Peyer's patch (tissue), 4 donors: Measurements from ENCODE around the gene KCNG4.

Source experiments
- CTCF ChIP-seq, 6 experiments: fragments of 450-650 bp in 4 of 6; fragments of 200-600 bp in 2 of 6; sonication (generic) in 1 of 6; IDR thresholded peaks; one replicate each; pipeline ENCODE4 v1.5.1; 2017 to 2019; ENCODE audit warnings: antibody characterized with exemption in 6 of 6, mild to moderate bottlenecking in 3 of 6, moderate library complexity in 1 of 6
- POLR2A ChIP-seq, 2 donors: fragments of 450-650 bp; IDR thresholded peaks; one replicate each; pipeline ENCODE4 v1.5.1; 2017; ENCODE audit warnings: antibody characterized with exemption in 2 of 2, mild to moderate bottlenecking in 2 of 2, moderate library complexity in 2 of 2

GRCh38 chr16:84190731-84191388, 49.0 kb downstream of the KCNG4 start, which contains the start of gene ADAD2:
- TF ChIP-seq CTCF (IDR thresholded peaks at IDR 0.05) (no peak), POLR2A (IDR thresholded peaks at IDR 0.05) (no peak)
